Activated CD4-positive, CD25-positive, alpha-beta regulatory T cell treated with anti-CD3 and anti-CD28 coated beads, Interleukin-2, amount 50 U/mL, for 72 hours (primary cell): ENCODE results near the gene TEX50.
"Not testable (repeated sequence)": the region's sequence is repeated elsewhere in the genome, so short reads cannot be mapped to it uniquely, and the experiment has no call there.

Experiments
- DNase-seq: peaks from one replicate; pipeline ENCODE4 v3.0.0; 2021

TEX50 gene, protein sequence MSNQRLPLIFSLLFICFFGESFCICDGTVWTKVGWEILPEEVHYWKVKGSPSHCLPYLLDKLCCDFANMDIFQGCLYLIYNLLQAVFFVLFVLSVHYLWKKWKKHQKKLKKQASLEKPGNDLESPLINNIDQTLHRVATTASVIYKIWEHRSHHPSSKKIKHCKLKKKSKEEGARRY

DNA sequence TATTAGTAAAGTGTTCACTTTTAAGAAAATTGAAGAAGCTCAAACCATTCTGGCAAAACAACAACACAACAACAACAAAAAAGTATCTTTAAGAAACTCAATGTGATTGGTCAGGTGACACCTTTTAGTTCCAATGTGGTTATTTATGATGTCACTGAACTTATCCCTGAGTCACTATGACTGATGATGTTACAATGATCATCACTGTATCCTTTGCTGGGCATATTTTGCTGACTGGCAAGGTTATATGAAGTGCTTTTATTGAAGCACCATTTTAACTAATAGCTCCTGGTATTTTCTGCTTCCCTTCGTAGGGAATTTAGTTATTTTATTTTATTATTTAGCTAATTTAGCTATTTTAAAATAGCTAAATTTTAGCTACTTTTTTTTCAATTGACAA, at the start of gene TEX50:
Gene TEX50, plus strand, starts transcription at position 223 of the 400 bp plus-strand sequence. CDS start 184 bp downstream, outside the sequence.
- no peak for DNase-seq

DNA sequence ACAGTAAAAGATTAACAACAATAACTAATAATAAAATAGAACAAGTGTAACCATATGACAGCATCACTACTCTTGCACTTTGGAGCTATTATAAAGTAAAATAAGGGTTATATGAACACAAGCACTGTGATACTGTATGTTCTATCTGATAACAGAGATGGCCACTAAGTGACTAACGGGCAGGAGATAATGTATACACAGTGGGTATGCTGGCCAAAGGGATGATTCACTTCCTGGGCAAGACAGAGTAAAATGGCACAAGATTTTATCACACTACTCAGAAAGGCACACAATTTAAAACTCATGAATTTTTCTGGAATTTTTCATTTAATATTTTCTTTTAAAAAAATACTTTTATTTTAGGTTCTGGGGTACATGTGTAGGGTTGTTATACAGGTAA, 44.6 kb upstream of the TEX50 start:
- no peak for DNase-seq

DNA sequence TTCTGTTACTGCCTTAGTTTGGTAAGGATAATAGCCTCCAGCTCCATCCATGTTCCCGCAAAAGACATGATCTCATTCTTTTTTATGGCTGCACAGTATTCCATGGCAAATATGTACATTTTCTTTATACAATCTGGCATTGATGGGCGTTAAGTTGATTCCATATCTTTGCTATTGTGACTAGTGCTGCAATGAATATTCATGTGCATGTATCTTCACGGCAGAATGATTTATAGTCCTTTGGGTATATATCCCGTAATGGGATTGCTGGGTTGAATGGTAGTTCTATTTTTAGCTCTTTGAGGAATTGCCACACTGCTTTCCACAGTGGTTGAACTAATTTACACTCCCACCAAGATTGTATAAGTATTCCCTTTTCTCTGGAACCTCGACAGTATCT, 44.0 kb upstream of the TEX50 start:
- not testable (repeated sequence) for DNase-seq

DNA sequence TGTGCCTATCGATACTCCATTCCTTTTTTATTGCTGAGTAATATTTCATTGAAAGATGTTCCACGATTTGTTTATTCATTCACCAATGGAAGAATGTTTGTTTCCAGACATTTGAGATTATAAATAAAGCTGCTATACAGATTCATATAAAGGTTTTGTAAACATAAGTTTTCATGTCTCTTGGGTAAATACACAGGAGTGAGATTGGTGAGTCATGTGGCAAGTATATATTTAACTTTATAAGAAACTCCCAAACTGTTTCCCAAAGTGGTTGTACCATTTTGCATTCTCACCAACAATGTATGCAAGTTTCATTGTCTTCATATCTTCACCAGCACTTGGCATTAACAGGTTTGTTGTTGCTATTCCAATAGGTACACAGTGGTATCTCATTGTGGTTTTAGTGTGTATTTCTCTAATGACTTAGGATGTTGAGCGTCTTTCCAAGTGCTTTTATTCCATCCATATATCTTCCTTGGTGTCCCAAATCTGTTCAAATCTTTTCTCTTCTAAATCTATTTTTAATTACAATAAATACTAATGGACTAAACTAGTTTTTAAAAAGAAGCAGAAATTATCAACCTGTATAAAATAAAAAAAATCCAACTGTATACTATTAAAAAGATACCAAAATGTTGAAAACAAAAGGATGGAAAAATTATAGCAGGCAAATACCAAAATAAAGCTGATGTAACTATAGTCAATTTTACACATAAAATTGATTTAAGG, 38.9 kb upstream of the TEX50 start:
- no peak for DNase-seq

DNA sequence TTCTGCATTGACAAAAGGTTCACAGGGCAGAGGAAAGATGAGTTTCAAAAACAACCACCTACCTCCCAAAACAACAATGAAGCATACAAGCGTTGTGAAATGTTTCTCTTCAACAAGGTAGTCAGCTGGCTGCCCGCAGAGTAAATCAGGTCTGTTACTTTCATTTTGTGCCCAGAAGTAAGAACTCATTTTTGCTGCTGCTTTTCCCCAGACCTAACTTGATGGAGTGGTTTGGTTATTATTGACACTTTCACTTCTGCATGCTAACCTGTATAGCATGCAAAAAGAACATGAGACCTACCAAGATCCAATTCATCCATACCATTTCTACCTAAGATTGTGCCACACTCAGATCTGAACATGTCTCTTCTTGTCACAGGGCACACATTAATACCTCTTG, 33.5 kb upstream of the TEX50 start:
- DNase-seq = no peak

DNA sequence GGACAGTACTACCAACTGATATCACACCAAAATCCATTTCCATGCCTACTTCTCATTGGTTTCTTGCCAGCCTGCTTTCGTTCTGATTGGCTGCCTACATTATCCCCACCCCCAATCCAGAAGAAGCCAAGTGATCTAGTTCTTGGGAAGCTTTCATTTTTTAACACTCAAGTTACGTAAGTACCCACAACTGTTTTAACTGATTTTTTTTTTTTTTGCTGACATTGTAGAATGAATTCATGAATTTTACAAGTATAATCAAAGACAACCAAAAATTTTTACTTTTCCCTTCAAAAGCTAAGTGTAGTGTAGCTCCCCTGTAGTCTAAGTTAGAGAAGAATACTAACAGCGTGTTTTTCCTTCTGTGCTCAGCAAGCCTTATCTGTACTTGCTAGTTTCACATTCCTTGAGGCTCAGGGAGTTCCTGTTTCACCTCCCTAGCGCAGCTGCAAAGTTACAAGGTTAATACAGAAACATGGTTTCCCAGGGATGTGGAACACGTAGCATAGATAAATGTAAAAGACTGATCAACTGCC, 32.0 kb upstream of the TEX50 start, which contains the start of gene SLC9C2:
Gene SLC9C2, minus strand, starts transcription at position 17 of the 536 bp plus-strand sequence. CDS start 1,296 bp downstream, outside the sequence.
- DNase-seq = no peak

DNA sequence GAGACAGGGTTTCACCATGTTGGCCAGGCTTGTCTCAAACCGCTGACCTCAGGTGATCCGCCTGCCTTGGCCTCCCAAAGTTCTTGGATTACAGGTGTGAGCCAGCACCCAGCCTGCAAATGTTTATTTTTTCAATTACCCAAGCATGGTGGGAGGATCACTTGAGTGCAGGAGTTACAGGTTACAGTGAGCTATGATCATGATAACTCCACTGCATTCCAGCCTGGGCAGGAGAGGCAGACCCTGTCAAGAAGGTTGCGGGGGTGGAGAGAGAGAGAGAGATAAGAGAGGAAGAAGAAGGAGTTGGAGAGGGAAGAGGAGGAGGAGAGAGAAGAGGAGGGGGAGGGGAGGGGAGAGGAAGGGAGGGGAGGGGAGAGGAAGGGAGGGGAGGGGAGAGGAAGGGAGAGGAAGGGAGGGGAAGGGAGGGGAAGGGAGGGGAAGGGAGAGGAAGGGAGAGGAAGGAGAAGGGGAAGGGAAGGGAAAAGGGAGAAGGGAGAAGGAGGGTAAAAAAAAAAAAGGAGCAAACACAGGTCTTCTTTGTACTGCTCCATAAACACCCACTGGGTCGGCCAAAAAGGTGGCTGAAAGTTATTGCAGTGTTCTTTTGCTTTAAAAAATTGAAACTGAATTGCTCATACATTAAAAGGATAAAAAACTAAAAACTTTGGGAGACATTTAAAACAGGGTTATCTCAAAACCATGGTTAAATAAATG, 26.5 kb upstream of the TEX50 start:
- no peak for DNase-seq

DNA sequence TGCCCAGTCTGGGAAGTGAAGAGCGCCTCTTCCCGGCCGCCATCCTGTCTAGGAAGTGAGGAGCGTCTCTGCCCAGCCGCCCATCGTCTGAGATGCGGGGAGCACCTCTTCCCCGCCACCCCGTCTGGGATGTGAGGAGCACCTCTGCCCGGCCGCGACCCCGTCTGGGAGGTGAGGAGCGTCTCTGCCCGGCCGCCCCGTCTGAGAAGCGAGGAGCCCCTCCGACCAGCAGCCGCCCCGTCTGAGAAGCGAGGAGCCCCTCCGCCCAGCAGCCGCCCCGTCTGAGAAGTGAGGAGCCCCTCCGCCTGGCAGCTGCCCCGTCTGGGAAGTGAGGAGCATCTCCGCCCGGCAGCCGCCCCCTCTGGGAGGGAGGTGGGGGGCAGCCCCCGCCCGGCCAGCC, 22.1 kb upstream of the TEX50 start:
- not testable (repeated sequence) for DNase-seq

DNA sequence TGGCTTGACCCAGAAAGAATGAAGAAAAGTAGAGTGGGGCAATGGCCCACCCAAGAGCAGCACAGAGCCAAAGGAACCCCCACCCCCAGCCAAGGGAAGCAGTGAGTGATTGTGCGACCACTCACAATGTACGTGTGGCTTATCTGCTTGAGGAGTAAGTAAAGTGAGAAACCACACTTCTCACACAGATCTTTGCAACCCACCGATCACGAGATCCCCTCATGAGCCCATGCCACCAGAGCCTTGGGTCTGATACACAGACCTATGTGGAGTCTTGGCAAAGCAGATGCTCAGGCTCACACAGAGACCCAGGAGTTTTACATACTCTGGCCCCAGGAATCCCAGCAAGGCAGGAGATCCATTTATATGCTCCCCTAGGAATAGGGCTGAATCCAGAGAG, 18.3 kb upstream of the TEX50 start:
- DNase-seq = no peak

DNA sequence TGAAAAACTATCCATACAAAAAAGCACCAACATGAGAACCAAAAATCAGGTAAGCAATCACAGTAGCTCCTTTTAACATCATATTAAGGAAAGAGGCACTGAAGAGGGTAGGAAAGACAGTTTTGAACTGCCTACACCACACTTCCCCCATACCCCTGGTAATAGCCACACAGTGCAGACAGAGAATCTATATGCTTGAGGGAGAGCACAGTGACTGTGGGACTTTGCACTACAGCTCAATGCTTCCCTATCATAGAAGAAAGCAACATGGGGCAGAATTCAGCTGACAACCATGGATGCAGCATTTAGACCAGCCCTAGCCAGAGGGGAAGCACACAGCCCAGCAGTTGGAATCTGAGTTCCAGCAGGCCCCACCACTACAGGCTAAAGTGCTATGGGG, 7.9 kb upstream of the TEX50 start:
- DNase-seq = no peak

DNA sequence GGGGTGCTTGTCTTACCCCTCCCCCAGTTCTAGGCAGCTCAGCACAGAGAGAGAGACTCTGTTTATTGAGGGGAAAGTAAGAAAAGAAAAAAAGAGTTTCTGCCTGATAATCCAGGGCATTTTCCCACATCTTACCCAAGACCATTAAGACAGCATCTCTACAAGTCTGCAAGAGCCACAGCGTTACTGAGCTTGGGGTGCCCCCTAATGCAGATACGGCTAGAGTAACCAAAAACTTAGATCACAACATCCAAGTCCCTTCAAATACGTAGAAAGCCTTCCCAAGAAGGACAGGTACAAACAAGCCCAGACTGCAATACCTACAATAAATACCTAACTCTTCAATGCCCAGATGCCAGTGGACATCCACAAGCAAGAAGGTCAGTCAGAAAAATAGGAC, 6.2 kb upstream of the TEX50 start:
- no peak for DNase-seq

DNA sequence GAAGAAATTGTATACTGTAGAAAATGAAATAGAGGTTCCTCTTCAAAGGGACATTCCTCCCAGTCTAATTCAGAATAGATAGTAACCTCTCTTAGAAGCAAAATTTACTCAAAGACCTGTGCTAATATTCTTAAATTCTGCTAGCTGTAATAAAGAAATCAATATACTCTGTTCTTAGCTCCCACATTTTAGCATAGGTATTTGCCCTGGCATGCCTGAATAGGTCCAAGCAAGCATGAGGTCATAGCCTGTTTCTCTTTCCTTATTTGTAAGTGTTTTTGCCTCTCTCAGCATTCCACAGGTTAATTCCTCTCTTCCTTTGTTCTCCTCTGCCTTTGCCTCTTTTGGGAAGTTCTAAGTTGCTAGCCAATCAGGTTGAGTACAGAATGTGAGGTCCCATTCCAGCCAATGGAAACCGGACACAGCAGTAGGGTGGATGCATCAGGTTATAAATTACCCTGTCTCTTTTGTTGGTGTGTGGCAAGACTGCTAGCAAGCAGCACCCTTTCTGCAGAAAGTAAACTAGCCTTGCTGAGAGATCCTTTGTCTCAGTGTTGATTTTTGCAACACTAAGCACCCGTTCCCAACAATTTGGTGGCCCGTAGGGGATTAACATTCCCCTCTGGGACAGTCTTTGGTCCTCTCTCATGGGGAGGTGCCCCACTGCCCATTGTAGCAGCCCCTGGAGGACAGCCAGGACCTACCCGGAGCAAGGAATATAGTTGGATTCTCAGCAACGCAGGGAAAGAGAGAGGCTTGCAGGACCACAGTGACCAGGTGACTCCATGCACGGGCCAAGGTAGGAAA, 2.3 kb downstream of the TEX50 start:
- DNase-seq = not testable (repeated sequence)

DNA sequence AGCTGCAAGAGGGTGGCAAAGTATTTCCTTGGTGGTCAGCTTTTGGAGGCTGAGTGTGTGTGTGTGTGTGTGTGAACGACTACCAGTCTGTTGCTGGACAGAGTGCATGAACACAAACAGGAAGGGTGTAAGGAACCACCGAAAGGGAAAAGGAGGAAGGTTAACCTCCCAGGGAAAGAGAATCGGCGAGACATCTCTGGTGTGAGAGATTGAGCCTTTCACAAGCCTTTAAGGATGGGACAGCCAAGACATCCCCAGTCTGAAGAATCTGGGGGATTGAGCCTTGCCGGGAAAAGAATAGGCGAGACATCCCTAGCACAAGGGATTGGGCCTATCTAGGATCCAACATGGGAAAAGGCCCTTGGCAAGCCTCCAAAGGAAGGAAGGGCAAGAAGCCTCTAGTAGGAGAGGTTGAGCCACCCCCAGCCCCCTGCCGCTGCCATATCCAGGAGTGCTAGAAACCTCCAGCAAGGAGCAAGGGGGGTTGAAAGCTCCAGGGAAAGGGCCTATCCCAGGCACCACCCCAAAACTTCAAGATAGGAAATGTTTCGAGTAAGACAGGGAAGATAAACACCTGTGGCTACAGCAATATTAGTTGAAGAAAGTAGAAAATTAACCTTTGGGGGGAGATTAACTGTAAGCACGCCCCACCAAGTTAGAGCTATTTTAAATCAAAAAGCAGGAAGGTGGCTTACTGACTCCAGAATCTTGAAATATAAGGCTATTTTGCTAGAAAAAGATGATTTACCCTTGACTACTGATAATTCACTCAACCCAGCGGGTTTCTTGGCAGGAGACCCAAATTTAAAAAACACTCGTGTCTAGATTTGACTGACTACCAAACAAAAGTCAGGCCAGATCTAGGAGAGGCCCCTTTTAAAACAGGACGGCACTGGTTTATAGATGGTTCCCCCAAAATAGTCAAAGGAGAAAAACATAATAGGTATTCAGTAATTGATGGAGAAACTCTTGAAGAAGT, 3.2 kb downstream of the TEX50 start:
- DNase-seq = no peak

DNA sequence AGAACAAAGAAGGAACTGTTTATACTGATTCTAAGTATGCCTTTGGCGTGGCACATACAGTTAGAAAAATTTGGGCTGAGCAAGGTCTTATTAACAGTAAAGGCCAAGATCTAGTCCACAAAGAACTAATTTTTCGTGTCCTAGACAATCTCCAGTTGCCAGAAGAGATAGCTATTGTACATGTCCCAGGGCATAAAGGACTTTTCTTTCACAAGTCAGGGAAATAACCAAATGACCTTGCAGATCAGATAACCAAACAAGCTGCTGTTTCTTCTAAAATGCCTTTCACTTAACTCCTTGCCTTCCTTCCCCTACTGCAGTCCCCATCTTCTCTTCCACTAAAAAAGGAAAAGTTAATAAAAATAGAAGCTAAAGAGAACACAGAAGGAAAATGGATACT, 4.0 kb downstream of the TEX50 start:
- DNase-seq = no peak

DNA sequence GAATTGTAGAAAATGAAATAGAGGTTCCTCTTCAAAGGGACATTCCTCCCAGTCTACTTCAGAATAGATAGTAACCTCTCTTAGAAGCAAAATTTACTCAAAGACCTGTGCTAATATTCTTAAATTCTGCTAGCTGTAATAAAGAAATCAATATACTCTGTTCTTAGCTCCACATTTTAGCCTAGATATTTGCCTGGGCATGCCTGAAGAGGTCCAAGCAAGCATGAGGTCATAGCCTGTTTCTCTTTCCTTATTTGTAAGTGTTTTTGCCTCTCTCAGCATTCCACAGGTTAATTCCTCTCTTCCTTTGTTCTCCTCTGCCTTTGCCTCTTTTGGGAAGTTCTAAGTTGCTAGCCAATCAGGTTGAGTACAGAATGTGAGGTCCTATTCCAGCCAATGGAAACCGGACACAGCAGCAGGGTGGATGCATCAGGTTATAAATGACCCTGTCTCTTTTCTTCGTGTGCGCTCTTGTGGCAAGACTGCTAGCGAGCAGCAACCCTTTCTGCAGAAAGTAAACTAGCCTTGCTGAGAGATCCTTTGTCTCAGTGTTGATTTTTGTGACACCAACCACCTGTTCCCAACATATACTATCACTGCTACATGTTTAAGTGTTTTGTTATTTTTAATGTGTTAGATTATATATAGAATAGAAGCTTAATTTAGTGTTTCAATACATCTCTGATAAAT, 7.5 kb downstream of the TEX50 start:
- not testable (repeated sequence) for DNase-seq

DNA sequence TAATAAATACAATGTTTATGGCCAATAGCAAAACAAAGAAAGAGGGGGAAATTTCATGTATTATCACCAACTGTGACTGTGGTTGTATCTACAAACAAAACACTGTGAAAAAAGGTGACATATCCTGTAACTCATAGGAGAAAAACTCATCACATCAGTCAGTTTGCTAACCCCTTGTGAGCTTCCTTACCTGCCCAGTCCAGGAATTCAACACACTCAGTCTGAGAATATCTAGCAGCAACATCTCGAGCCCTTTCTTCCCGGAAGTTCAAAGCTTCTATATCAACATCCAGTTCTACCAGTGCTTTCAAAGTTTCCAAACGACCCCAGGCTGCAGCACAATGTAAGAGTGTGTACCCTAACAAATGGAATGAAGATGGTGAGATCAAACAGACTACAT, 11.5 kb downstream of the TEX50 start:
- DNase-seq = no peak

DNA sequence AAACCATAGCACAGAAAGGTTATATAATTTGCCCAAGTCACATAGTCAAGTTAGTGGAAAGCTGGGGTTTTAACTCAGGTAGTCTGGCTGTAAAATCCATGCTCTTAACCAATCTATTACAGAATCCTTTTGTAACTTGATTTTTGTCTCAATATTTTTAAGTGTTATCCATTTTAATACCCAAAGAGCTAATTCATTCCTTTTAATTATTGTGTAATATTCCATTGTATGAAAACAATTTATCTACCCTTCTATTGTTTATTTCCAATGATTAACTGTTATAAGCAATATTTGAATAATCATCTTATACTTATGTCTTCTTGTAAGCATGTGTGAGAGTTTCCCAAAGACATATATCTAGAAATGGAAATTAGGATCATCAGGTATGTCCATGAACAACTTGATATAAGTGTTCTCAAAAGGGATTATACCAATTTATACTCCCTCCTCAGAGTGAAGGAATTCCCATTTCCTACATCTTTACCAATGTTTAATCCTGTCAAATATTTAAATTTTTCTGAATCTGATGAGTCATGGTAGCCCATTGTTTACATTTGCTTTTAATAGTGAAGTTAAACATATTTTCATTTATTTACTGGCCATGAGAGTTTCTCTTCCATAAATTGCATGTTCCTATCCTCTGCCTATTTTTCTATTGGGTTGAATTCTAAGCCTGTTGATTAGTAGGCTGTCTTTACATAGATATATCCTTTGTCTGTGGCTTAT, 13.9 kb downstream of the TEX50 start:
- no peak for DNase-seq

DNA sequence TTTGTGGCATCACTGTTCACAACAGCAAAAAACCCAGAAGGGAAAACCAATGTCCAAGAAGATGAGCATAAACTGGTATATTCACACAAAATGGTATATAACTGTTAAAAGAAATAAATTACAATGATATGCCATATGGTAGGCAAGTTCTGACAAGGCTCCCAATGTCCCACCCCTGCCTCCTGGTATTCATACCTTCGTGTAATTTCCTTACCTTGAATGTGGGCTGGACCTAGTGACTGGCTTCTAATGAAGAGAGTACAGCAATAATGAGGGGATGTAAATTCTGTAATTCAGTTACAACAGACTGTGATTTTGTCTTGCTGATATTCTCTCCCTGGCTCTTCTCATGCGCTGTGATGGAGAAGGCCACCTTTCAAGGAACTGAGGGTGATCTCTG, 25.2 kb downstream of the TEX50 start:
- DNase-seq = no peak

DNA sequence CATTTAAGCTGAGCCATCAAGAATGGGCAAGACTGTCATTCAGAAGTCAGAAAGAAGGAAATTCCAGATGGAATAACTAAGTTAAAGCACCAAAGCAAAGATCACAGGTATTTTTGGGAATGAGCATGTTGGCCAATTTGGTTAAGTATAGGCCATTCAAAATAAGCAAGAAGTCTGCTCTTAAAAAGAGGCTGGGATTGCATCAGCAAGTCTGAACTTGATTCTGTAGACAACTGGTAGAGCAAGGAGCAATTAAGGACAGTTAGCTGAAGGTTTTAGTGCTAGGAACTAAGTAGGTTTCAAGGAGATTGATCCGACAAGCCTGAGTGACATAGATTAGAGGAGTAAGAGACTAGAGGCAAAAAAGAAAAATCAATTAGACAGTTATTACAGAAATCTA, 26.1 kb downstream of the TEX50 start:
- no peak for DNase-seq

DNA sequence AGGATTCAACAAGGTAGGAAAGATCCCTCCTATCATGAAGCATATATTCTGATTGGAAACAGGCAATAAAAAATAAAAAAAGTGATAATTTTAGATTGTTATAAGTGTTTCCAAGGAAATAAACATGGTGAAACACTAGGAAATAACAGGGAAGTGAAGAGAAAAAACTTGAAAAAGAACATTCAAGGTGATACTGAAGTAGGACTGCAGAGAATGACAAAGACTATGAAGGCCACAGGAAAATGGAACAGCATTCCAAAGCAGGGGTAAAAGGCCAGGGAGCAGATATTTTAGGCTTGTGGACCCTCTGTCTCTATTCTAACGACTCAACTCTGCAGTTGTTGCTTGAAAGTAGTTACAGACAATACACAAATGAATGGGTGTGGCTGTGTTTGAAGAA, 26.6 kb downstream of the TEX50 start:
- no peak for DNase-seq
